ENCODE measurements around the gene SLCO4A1. TPM values are rescaled to one million over a fixed set of nuclear protein-coding genes. Genes with fewer than 3 reads are reported as not detected.

Gene SLCO4A1
- total RNA-seq, 4 donors from 2014 or later: 77.9 to 107 (median 81.5) TPM

DNA sequence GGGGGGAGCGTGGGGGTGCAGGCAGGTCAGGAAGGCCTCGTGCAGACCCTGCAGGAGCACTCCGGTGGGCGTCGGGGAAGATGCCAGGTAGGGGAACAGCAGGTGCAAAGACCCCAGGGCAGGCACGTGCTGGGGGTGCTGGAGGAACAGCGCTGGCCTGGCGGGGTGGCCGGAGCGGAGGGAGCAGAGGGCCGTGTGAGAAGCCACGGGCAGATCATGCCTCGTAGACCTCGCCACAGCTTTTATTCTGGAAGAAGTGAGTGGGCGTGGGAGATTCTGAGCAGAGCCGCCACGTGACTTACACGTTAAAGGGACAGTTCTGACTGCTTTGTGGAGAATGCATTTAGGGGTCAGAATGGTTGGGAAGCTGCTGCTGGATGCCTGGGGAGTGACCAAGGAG is 75.6 kb downstream of the SLCO4A1 start:
- no peak overlapping the region for H3K4me3 ChIP-seq (ENCODE audit: low read depth, poor library complexity, severe bottlenecking)
- TF ChIP-seq POLR2A (IDR thresholded peaks at IDR 0.05): no peak
- TF ChIP-seq, protein P1, sequence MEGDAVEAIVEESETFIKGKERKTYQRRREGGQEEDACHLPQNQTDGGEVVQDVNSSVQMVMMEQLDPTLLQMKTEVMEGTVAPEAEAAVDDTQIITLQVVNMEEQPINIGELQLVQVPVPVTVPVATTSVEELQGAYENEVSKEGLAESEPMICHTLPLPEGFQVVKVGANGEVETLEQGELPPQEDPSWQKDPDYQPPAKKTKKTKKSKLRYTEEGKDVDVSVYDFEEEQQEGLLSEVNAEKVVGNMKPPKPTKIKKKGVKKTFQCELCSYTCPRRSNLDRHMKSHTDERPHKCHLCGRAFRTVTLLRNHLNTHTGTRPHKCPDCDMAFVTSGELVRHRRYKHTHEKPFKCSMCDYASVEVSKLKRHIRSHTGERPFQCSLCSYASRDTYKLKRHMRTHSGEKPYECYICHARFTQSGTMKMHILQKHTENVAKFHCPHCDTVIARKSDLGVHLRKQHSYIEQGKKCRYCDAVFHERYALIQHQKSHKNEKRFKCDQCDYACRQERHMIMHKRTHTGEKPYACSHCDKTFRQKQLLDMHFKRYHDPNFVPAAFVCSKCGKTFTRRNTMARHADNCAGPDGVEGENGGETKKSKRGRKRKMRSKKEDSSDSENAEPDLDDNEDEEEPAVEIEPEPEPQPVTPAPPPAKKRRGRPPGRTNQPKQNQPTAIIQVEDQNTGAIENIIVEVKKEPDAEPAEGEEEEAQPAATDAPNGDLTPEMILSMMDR (IDR thresholded peaks at IDR 0.05): no peak
- 51 to 57% methylated on average over 18 of the region's 18 CpGs for WGBS, 2 donors
- intact Hi-C loops (cut with DNase I; ENCODE audit: low total_unique reads): no loop called here
- DNase-seq (ENCODE audit: low spot score in 2 of 2): no peak

DNA sequence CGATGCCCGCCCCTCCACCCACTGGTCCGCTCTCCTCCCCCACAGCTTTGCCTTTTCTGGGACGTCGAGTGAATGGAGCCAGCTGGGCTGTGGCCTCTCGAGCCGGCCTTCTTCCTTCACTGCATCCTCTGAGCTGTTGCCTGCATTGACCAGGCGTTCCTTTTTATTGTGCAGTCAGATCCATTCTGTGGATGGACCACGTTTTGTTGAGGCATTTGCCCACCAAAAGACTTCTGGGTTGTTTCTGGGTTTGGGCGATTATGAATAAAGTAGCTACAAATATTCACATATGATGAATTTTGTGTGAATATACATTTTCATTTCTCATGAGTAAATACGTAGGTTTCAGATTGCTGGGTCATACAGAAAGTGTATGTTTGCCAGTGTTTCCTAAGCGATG is 76.2 kb downstream of the SLCO4A1 start:
- WGBS, 2 donors: 73 to 77% methylated on average over 12 of the region's 12 CpGs
- H3K4me3 ChIP-seq (ENCODE audit: low read depth, poor library complexity, severe bottlenecking): no peak overlapping the region
- no peak for DNase-seq (ENCODE audit: low spot score in 2 of 2)
- intact Hi-C loops (cut with DNase I; ENCODE audit: low total_unique reads): no loop called here
- TF ChIP-seq, protein P1 (IDR thresholded peaks at IDR 0.05): no peak
- TF ChIP-seq POLR2A (IDR thresholded peaks at IDR 0.05): no peak

DNA sequence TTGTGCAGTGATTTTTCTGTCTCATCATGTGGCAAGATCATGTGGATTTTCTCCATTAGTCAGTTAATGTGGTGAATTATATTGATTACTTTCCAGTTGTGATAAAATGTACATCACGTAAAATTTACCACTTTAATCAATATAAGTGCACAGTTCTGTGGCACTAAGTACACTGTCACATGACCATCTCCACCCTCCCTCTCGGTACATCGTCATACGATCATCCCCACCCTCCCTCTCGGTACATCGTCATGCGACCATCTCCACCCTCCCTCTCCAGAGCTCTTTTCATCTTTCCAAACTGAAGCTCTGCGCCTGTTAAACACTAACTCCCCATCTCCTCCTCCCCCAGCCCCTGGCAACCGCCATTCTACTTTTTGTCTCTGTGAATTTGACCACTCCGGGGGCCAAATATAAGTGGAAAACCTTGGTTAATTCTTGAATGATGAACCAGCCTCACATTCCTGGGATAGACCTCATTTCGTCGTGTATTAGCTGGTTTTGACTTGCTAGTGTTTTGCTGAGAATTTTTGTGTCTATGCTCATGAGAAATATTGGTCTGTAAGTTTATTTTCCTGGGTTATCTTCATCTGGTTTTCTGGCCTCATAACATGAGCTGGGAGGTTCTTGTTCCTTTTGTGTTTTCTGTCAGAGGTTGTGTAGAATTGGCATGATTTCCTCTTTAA is 77.1 kb downstream of the SLCO4A1 start:
- 76% methylated on average over 12 of the region's 12 CpGs for WGBS, 2 donors
- TF ChIP-seq, protein P1 (IDR thresholded peaks at IDR 0.05): no peak
- no peak for TF ChIP-seq POLR2A (IDR thresholded peaks at IDR 0.05)
- no peak for DNase-seq (ENCODE audit: low spot score in 2 of 2)
- intact Hi-C loops (cut with DNase I; ENCODE audit: low total_unique reads): no loop called here
- no peak overlapping the region for H3K4me3 ChIP-seq (ENCODE audit: low read depth, poor library complexity, severe bottlenecking)

Other genes starting within 250 kb of the SLCO4A1 start
- gene CABLES2, start 235.2 kb upstream of the SLCO4A1 start, total RNA-seq: 1 to 10 TPM; 2.8 to 5.3 (median 3.7) TPM
- 1 to 10 TPM; 4.3 to 8.5 (median 6.3) TPM for gene RBBP8NL, start 215.0 kb upstream of the SLCO4A1 start, total RNA-seq
- gene GATA5, start 166.5 kb upstream of the SLCO4A1 start, total RNA-seq: 1 to 10 TPM in 3 of 4 donors, not detected in 1; 1.1 to 2.4 (median 1.6) TPM
- gene NTSR1, start 66.3 kb downstream of the SLCO4A1 start, total RNA-seq: under 1 TPM in 3 of 4 donors, not detected in 1; 0.07 to 0.61 (median 0.13) TPM
- gene MRGBP, start 154.0 kb downstream of the SLCO4A1 start, total RNA-seq: 10 to 100 TPM in 3 of 4 donors, 1 to 10 TPM in 1; 9.8 to 13.9 (median 10.2) TPM
- 10 to 100 TPM; 50.3 to 76.9 (median 58.5) TPM for gene OGFR, start 162.3 kb downstream of the SLCO4A1 start, total RNA-seq
- 10 to 100 TPM in 2 of 4 donors, 1 to 10 TPM in 2; 5.6 to 14.1 (median 10.8) TPM for gene COL9A3, start 174.5 kb downstream of the SLCO4A1 start, total RNA-seq
- gene TCFL5, start 219.3 kb downstream of the SLCO4A1 start, total RNA-seq: 10 to 100 TPM; 12.1 to 13.9 (median 13.1) TPM